Adrenal gland (tissue), 5 donors: ENCODE results near the gene FHAD1.

Experiments
- POLR2A ChIP-seq, 2 donors: fragments of 450-650 bp; IDR thresholded peaks; one replicate each; pipeline ENCODE4 v1.6.1; 2017; ENCODE audit warnings: antibody characterized with exemption in 2 of 2, mild to moderate bottlenecking in 2 of 2, moderate library complexity in 1 of 2
- TF ChIP-seq, protein P1 (sequence below), 6 experiments: fragments of 450-650 bp in 4 of 6; fragments of 200-600 bp in 2 of 6; sonication (generic) in 1 of 6; IDR thresholded peaks; 1 replicate in 5 of 6; 2 replicates in 1 of 6; pipeline versions ENCODE4 v1.5.1 to v1.8.0; 2016 to 2021; ENCODE audit warnings: antibody characterized with exemption in 6 of 6, mild to moderate bottlenecking in 2 of 6, moderate library complexity in 1 of 6
- donor health status: DM: no; HTN: no; CAD: no.

DNA sequence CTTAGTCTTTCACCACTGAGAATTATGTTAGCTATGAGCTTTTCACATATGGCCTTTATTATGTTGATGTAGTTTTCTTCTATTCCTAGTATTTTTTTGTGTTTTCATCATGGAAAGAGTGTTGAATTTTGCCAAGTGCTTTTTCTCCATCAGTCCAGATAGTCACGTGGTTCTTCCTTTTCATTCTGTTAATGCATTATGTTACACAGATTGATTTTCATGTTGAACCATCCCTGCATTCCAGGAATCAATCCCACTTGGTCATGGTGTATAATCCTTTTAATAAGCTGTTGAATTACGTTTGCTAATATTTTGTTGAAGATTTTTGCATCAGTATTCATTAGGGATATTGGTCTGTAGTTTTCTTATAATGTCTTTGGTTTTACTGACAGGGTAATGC is 17.7 kb downstream of the FHAD1 start:
- TF ChIP-seq, protein P1, sequence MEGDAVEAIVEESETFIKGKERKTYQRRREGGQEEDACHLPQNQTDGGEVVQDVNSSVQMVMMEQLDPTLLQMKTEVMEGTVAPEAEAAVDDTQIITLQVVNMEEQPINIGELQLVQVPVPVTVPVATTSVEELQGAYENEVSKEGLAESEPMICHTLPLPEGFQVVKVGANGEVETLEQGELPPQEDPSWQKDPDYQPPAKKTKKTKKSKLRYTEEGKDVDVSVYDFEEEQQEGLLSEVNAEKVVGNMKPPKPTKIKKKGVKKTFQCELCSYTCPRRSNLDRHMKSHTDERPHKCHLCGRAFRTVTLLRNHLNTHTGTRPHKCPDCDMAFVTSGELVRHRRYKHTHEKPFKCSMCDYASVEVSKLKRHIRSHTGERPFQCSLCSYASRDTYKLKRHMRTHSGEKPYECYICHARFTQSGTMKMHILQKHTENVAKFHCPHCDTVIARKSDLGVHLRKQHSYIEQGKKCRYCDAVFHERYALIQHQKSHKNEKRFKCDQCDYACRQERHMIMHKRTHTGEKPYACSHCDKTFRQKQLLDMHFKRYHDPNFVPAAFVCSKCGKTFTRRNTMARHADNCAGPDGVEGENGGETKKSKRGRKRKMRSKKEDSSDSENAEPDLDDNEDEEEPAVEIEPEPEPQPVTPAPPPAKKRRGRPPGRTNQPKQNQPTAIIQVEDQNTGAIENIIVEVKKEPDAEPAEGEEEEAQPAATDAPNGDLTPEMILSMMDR (IDR thresholded peaks at IDR 0.05): no peak
- no peak for TF ChIP-seq POLR2A (IDR thresholded peaks at IDR 0.05)
